Muscle layer of colon (tissue), 2 donors: Measurements from ENCODE around the gene ARID3A.
A peak's percentile ranks its signal among the peaks of the same experiment; 100 is the strongest.

ENCODE experiments used
- H3K27ac ChIP-seq: one replicate; pipeline ENCODE4 v1.7.0; 2013; ENCODE audit warnings: low read depth, mild to moderate bottlenecking, low read length, moderate library complexity
- H3K27me3 ChIP-seq, 2 donors: one replicate each; pipeline ENCODE4 v1.7.0; 2013; ENCODE audit warnings: low read length in 2 of 2, mild to moderate bottlenecking in 2 of 2; ENCODE audit not compliant: insufficient read depth in 2 of 2, control insufficient read depth in 1 of 2
- H3K36me3 ChIP-seq: one replicate; pipeline ENCODE4 v1.7.0; 2013; ENCODE audit warnings: mild to moderate bottlenecking, low read length; ENCODE audit not compliant: insufficient read depth
- H3K4me1 ChIP-seq: one replicate; pipeline ENCODE4 v1.7.0; 2013; ENCODE audit warnings: mild to moderate bottlenecking, low read length; ENCODE audit not compliant: insufficient read depth
- H3K4me3 ChIP-seq, 2 donors: one replicate each; pipeline ENCODE4 v1.7.0; 2013; ENCODE audit warnings: low read length in 2 of 2, low read depth in 1 of 2, mild to moderate bottlenecking in 1 of 2, moderate library complexity in 1 of 2
- H3K9ac ChIP-seq: one replicate; pipeline ENCODE4 v1.7.0; 2013; ENCODE audit warnings: low read length
- H3K9me3 ChIP-seq: one replicate; pipeline ENCODE4 v1.7.0; 2013; ENCODE audit warnings: mild to moderate bottlenecking, low read length
- donor health status: abdominal sarcoma.
- donor health status: Adenocarcinoma of cecum.

Gene ARID3A

DNA sequence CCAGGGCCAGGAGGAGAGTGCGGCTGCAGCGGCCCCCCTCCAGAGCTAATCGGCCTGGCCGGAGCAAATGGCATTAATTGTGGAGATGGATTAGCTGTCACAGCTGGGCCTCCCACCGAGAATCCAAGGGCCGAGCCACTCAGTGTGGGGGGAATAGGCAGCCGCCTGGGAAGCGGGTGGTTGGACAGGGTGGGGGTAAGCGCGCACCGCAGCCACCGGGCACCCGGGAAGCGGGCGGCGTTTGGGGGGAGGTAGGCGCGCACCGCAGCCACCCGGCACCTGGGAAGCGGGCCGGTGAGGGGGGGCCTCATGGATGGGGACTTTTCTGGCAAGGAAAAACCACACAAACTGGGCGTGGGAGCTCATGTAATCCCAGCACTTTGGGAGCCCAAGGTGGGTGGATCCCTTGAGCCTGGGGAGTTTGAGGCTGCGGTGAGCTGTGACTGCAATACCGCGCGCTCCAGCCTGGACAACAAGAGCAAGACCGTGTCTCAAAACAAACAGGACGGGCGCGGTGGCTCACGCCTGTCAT is 22.5 kb upstream of the ARID3A start:
- Histone ChIP-seq H3K9ac (no peak overlapping the region), H3K4me3 (no peak overlapping the region), H3K27me3 (no peaks in the 10 kb centered on the region), H3K4me1 (no peaks in the 10 kb centered on the region), H3K36me3 (no peaks in the 10 kb centered on the region), H3K27ac (no peak overlapping the region), H3K9me3 (no peaks in the 10 kb centered on the region)

DNA sequence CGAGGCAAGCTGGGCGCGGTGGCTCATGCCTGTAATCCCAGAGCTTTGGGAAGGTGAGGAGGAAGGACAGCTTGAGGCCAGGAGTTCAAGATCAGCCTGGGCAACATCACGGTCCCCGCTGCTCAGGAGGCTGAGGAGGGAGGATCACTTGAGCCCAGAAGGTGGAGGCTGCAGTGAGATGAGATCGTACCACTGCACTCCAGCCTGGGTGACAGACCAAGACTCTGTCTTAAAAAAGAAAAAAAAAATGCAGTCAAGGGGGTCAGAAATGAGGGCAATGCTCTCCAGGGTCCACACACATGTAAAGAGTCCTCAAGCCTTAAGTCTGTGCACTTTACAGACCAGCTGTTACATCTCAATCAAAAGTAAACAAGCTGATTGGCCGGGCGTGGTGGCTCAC is 21.3 kb upstream of the ARID3A start:
- H3K36me3 ChIP-seq = no peaks in the 10 kb centered on the region
- H3K9me3 ChIP-seq = no peaks in the 10 kb centered on the region
- no peaks in the 10 kb centered on the region for H3K4me1 ChIP-seq
- no peak overlapping the region for H3K9ac ChIP-seq
- H3K27me3 ChIP-seq = no peaks in the 10 kb centered on the region
- no peak overlapping the region for H3K4me3 ChIP-seq
- no peak overlapping the region for H3K27ac ChIP-seq

DNA sequence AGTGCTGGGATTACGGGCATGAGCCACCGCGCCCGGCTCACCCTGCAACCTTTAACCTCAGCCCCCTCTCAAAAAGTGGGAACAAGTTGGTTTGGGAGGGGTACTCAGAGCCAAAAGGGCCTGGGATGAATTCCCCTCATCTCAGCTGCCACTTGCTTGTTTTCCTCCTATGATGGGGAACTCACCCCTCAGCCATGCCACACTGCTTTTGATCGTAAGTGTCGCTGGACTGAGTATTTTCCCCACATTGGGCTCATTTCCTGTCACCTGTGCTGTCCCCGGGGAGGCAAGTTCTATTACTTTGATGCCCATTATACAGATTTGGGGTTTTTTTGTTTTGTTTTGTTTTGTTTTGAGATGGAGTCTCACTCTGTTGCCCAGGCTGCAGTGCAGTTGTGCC is 19.4 kb upstream of the ARID3A start:
- Histone ChIP-seq H3K9ac (no peak overlapping the region), H3K27me3 (no peaks in the 10 kb centered on the region), H3K9me3 (no peaks in the 10 kb centered on the region), H3K4me3 (no peak overlapping the region), H3K27ac (no peak overlapping the region), H3K36me3 (no peaks in the 10 kb centered on the region), H3K4me1 (no peaks in the 10 kb centered on the region)

DNA sequence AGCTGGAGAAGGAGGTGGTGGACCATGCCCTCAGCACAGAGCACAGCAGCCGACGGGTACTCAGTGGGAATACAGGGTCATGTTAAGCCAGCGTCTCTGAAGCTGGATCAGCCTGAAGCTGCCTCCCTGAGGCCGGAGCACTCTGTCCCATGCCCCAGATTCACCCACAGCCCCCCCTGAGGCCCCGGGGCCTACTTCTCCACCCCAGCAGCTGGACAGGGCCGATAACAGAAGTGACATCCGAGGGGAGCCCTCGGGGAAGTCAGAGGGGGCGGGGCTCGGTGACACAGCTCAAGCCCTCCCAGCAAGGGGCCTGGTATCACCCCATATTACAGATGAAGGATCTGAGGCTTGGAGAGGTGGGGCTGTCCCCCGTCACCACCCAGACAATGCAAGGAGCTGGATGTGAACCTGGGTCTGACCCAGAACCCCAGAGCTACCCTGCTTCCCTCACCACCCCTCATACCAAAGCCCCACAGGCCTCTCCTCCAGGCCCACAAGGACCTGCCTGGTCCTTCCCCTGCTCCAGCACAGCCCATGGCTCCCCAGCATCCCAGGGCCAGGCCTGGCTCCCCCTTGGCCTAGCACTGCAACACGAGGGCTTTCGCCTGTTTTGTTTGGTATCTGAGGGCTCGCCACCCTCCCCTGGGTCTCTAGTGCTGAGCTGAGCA is 18.5 kb upstream of the ARID3A start:
- Histone ChIP-seq H3K4me3 (no peak overlapping the region), H3K4me1 (no peaks in the 10 kb centered on the region), H3K27ac (no peak overlapping the region), H3K36me3 (no peaks in the 10 kb centered on the region), H3K9ac (no peak overlapping the region), H3K9me3 (no peaks in the 10 kb centered on the region), H3K27me3 (no peaks in the 10 kb centered on the region)

DNA sequence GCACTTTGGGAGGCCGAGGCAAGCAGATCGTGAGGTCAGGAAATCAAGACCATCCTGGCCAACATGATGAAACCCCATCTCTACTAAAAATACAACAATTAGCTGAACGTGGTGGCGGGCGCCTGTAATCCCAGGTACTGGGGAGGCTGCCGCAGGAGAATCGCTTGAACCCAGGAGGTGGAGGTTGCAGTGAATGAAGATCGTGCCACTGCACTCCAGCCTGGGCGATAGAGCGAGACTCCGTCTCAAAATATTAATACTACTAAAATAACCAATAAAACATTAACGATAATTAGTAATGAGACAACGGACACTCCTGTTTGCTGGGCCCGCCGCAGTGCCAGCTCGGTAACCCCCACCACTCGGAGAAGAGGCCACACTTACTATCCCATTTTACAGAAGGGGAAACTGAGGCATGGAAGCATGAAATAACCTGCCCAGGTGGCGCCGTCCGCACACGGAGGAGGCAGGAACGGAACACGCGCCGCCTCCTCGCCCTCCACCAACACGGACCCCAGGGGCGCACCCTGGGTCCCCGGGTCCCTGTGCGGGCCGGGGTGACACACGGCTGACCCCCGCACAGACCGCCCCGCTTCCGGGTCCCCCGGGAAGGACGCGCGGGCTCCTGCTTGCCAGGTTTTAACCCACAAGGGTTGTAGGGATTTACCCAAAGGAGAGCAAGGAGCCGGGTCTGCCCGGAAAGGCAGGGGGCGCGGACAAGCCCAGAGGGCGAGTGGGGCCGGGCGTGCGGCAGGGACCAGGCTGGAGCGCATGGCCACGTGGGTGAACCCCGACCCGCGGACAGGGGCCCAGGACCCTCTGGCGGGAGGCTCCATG is 14.4 kb upstream of the ARID3A start:
- Histone ChIP-seq H3K27ac (no peak overlapping the region), H3K9me3 (no peaks in the 10 kb centered on the region), H3K9ac (no peak overlapping the region), H3K4me1 (peaks cover 4% of the 10 kb centered on the region), H3K4me3 (no peak overlapping the region), H3K36me3 (no peaks in the 10 kb centered on the region), H3K27me3 (no peaks in the 10 kb centered on the region)

GRCh38 chr19:912181-913079 is 13.4 kb upstream of the ARID3A start:
- H3K4me3 ChIP-seq = peak overlapping the region in 1 of 2 donors; percentile 61
- peaks cover 8% of the 10 kb centered on the region for H3K4me1 ChIP-seq
- H3K27ac ChIP-seq = peak overlapping the region; percentile 44

DNA sequence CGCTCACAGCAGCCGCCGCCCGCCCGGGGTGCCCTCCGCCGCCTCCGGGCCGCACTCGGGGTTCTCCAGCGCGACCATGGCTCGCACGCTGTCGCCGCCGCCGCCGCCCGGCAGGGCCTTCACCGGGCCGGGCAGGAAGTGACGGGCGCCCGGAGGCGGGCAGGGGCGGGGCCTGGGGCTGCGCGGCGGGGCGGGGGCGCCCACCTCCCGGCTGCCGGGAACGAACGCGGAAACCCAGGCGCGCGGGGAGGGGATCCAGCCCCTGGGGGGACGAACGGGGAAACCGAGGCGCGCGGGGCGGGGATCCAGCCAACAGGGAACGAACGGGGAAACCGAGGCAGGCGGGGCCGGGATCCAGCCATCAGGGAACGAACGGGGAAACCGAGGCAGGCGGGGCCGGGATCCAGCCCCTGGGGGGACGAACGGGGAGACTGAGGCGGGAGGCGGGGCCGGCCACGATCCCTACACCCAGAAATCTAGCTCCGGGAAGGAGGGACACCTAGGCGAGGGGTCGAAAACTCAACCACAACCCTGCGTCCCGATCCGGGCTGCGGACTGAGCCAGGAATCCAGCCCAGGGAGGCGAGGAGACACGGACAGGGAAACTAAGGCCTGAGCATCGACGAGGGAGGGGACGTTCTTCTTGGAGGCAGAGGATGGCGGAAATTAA is 12.6 kb upstream of the ARID3A start, which contains the start of gene R3HDM4:
TSS of gene R3HDM4 (minus strand) at position 140 of the 669 bp plus-strand sequence. CDS start at position 78, 62 bp downstream.
- Histone ChIP-seq H3K9ac (peak within 1 kb of the TSS; percentile 44), H3K27me3 (peaks cover 3 to 16% of the 10 kb centered on the region in 2 donors), H3K27ac (peak within 1 kb of the TSS; percentile 81), H3K4me1 (peaks cover 14% of the 10 kb centered on the region), H3K36me3 (no peaks in the 10 kb centered on the region), H3K4me3 (peak within 1 kb of the TSS; percentile 64 to 89), H3K9me3 (no peaks in the 10 kb centered on the region)

More at GRCh38 chr19:912181-913079, 13.4 kb upstream of the ARID3A start:
- Histone ChIP-seq H3K9ac (no peak overlapping the region), H3K36me3 (no peaks in the 10 kb centered on the region), H3K9me3 (no peaks in the 10 kb centered on the region), H3K27me3 (peaks cover 0 to 8% of the 10 kb centered on the region in 2 donors)

DNA sequence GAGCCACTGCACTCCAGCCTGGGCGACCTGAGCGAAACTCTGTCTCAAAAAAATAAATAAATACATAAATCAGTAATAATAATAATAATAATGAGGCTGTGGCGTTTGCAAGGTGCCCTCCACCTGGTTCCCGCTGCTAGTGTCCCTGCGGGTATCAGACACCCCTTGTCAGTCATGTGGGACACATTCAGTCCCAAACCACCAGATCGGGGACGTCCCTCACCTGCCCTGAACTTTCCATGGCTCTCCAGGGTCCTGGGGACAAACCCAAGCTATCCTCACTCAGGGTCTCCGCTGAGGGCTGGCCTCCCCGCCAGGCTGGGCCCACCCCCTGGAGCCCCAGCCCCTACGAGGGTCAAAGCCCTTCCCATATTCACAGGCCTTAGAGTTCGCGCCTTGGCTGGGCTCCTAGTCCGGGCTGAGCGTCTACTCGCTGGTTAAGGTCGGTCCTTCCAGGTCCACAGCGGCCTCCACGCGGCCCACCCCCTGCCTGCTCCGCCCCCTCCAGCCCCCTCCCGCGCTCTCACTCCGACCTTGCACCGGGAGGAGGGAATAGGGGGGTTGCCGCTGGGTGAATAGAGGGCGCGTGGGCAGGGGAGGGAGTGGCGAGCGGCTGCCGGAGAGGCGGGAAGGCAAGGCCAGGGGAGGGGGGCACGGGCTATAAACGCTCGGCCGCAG is 9.1 kb upstream of the ARID3A start:
- H3K9me3 ChIP-seq = no peaks in the 10 kb centered on the region
- H3K4me3 ChIP-seq = no peak overlapping the region
- H3K27ac ChIP-seq = no peak overlapping the region
- peaks cover 18% of the 10 kb centered on the region for H3K4me1 ChIP-seq
- H3K36me3 ChIP-seq = no peaks in the 10 kb centered on the region
- no peak overlapping the region for H3K9ac ChIP-seq
- H3K27me3 ChIP-seq = peaks cover 22 to 46% of the 10 kb centered on the region in 2 donors

- Histone ChIP-seq H3K36me3 (no peaks in the 10 kb centered on the region), H3K4me3 (no peak within 1 kb of the TSS), H3K9me3 (no peaks in the 10 kb centered on the region), H3K27ac (no peak within 1 kb of the TSS), H3K4me1 (peaks cover 18% of the 10 kb centered on the region), H3K9ac (no peak within 1 kb of the TSS), H3K27me3 (peaks cover 22 to 46% of the 10 kb centered on the region in 2 donors)
These were observed 8.3 kb upstream of the ARID3A start, which contains the start of gene KISS1R for GRCh38 chr19:917323-918151. Gene KISS1R (plus strand): TSS chr19:917333. CDS start chr19:917503, 170 bp downstream.

- Histone ChIP-seq H3K9ac (no peak overlapping the region), H3K4me1 (peaks cover 18% of the 10 kb centered on the region), H3K27me3 (peaks cover 22 to 46% of the 10 kb centered on the region in 2 donors), H3K36me3 (no peaks in the 10 kb centered on the region), H3K9me3 (no peaks in the 10 kb centered on the region), H3K4me3 (no peak overlapping the region), H3K27ac (no peak overlapping the region)
These were observed 7.7 kb upstream of the ARID3A start for GRCh38 chr19:918152-918437.
